Measurements from ENCODE around the gene PICK1. TPM values are rescaled to one million over a fixed set of nuclear protein-coding genes. Genes with fewer than 3 reads are reported as not detected.

The PICK1 gene
- total and polyA plus RNA-seq, 4 donors: 5.8 to 25.8 (median 13.1) TPM

DNA sequence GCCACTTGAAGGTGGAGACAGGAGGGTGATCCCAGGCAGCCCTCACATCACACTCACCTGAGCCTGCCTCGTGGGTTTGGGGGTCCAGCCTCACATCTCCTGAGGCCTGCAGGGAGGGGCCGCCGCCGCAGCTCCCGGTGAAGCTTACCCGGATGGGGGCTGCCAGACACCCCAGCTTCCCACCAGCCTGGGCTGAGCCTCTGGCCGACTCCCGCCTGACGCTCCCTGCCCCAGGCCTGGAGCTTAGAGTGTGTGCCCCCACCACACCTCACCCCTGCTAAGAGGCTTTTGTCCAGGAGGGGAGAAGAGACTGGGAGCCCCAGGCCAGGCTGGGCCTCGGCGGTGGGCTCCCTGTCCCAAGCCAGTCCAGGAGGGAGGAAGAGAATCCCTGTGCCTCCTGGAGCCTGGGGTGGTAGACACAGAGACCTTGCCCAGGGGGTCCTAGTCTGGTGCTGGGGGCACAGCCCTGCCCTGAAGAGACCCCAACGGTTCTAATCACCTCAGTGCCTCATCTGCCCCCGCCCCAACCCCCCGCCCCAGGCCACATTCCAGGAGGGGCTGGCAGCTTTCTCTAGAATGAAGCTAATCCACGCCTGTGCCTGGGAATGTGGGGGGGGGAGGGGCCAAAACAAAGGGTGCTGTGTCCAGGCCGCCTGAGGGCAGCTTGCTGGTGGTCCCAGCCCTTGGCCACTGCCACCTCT is 26.9 kb downstream of the PICK1 start, which contains the start of gene SLC16A8:
Gene SLC16A8 (minus strand): TSS at position 254 of the 701 bp plus-strand sequence. CDS start 1,311 bp downstream, outside the sequence.
- WGBS: 71% methylated on average over 16 of the region's 16 CpGs
- no peak within 1 kb of the TSS for H3K27ac ChIP-seq (ENCODE audit: low read depth in 1 of 2, low read length in 2 of 2)
- DNase-seq (ENCODE audit: low spot score): no peak
- H3K4me3 ChIP-seq (ENCODE audit: low read depth in 1 of 3, low read length in 3 of 3): no peak within 1 kb of the TSS
- H3K9ac ChIP-seq (ENCODE audit: low read depth in 1 of 2, low read length in 2 of 2): no peak within 1 kb of the TSS
- no peaks in the 10 kb centered on the region for H3K36me3 ChIP-seq (ENCODE audit: control insufficient read depth in 4 of 4, insufficient read depth in 3 of 4, low read depth in 1 of 4, low read length in 3 of 4)
- no peaks in the 10 kb centered on the region for H3K9me3 ChIP-seq (ENCODE audit: control insufficient read depth in 4 of 4, low read length in 3 of 4)
- no peak for TF ChIP-seq FOXA1 (IDR thresholded peaks at IDR 0.05)
- TF ChIP-seq NR2F2 (IDR thresholded peaks at IDR 0.05): no peak
- TF ChIP-seq ATF3 (IDR thresholded peaks at IDR 0.05): no peak
- no peak for TF ChIP-seq FOXA2 (IDR thresholded peaks at IDR 0.05)
- TF ChIP-seq CTCF (IDR thresholded peaks at IDR 0.05; ENCODE audit: low read depth, low read length, missing input control): no peak
- no peaks in the 10 kb centered on the region for H3K27me3 ChIP-seq (ENCODE audit: control insufficient read depth in 4 of 4, insufficient read depth in 4 of 4, low read length in 3 of 4)
- H3K4me1 ChIP-seq (ENCODE audit: control insufficient read depth in 4 of 4, insufficient read depth in 4 of 4, low read length in 3 of 4): peaks cover 4 to 17% (median 15%) of the 10 kb centered on the region in 4 donors

DNA sequence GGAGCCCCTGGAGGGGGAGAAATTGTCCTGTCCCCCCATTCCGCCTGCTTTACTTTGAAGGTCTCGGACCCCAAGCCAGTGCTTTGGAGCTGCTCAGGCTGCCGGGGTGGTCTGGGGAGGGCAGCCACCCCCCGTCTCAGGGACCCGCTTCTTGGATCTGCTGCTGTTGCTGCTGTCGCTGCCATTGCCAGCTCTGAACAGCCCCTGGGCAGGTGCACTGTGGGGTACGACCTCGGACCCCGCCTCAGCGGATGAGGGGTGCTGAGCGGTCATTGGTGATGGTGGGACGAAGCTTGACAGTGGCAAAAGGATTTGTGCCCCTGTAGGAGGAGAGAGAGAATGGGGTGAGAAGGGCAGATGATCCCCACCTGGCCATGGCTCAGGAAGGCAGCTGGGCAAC is 27.9 kb downstream of the PICK1 start:
- H3K27ac ChIP-seq (ENCODE audit: low read depth in 1 of 2, low read length in 2 of 2): no peak overlapping the region
- DNase-seq (ENCODE audit: low spot score): no peak
- no peaks in the 10 kb centered on the region for H3K9me3 ChIP-seq (ENCODE audit: control insufficient read depth in 4 of 4, low read length in 3 of 4)
- peaks cover 4 to 17% (median 15%) of the 10 kb centered on the region in 4 donors for H3K4me1 ChIP-seq (ENCODE audit: control insufficient read depth in 4 of 4, insufficient read depth in 4 of 4, low read length in 3 of 4)
- TF ChIP-seq HNF4A (conservative IDR thresholded peaks at IDR 0.05): no peak
- TF ChIP-seq HNF4G (IDR thresholded peaks at IDR 0.05): no peak
- no peak for TF ChIP-seq YY1 (IDR thresholded peaks at IDR 0.05)
- no peak overlapping the region for H3K4me3 ChIP-seq (ENCODE audit: low read depth in 1 of 3, low read length in 3 of 3)
- H3K9ac ChIP-seq (ENCODE audit: low read depth in 1 of 2, low read length in 2 of 2): no peak overlapping the region
- no peaks in the 10 kb centered on the region for H3K27me3 ChIP-seq (ENCODE audit: control insufficient read depth in 4 of 4, insufficient read depth in 4 of 4, low read length in 3 of 4)
- H3K36me3 ChIP-seq (ENCODE audit: control insufficient read depth in 4 of 4, insufficient read depth in 3 of 4, low read depth in 1 of 4, low read length in 3 of 4): no peaks in the 10 kb centered on the region
- 96% methylated on average over 12 of the region's 12 CpGs for WGBS

DNA sequence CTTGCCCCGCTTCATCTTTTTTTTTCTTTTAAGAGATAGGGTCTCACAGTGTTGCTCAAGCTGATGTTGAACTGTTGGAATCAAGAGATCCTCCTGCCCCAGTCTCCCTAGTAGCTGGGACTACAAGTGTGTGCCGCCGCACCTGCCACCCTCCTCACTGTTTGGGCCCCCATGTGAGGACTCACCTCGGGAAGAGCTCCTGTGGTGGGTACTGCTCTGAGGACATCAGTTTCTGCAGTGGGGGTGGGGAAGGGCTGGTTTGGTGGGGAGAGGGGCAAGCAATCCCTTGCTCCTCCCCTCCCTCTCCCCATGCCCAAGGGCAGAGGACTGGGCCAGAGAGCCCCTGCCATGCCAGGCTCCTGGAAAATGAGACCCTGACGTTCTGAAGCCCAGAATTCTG is 28.3 kb downstream of the PICK1 start:
- Histone ChIP-seq H3K4me1 (ENCODE audit: control insufficient read depth in 4 of 4, insufficient read depth in 4 of 4, low read length in 3 of 4) (peaks cover 4 to 16% (median 15%) of the 10 kb centered on the region in 4 donors), H3K4me3 (ENCODE audit: low read depth in 1 of 3, low read length in 3 of 3) (no peak overlapping the region), H3K27ac (ENCODE audit: low read depth in 1 of 2, low read length in 2 of 2) (no peak overlapping the region), H3K9ac (ENCODE audit: low read depth in 1 of 2, low read length in 2 of 2) (no peak overlapping the region), H3K27me3 (ENCODE audit: control insufficient read depth in 4 of 4, insufficient read depth in 4 of 4, low read length in 3 of 4) (no peaks in the 10 kb centered on the region), H3K9me3 (ENCODE audit: control insufficient read depth in 4 of 4, low read length in 3 of 4) (no peaks in the 10 kb centered on the region), H3K36me3 (ENCODE audit: control insufficient read depth in 4 of 4, insufficient read depth in 3 of 4, low read depth in 1 of 4, low read length in 3 of 4) (no peaks in the 10 kb centered on the region)
- DNase-seq (ENCODE audit: low spot score): no peak
- TF ChIP-seq GABPA (IDR thresholded peaks at IDR 0.05 in 1 of 2, conservative IDR thresholded peaks at IDR 0.05 in 1 of 2) (no peak), ATF3 (IDR thresholded peaks at IDR 0.05) (no peak), RAD21 (IDR thresholded peaks at IDR 0.05) (no peak)
- 88% methylated on average over 5 of the region's 5 CpGs for WGBS

All from liver (tissue), 9 donors.